Activated naive CD4-positive, alpha-beta T cell treated with anti-CD3 and anti-CD28 coated beads for 36 hours (primary cell): ENCODE measurements around the gene IRS2. TPM values are rescaled to one million over a fixed set of nuclear protein-coding genes. Genes with fewer than 3 reads are reported as not detected.
"Not testable (repeated sequence)": the region's sequence is repeated elsewhere in the genome, so short reads cannot be mapped to it uniquely, and the experiment has no call there.

ENCODE experiments used
- CTCF ChIA-PET: fragments of 350-600 bp; sonication (Branson Sonifier 250); formaldehyde crosslinking; loops from one replicate; lab custom pipeline; 2021; ENCODE audit warnings: antibody characterized with exemption; lab: Charles Lee
- DNase-seq: peaks from one replicate; pipeline ENCODE4 v3.0.0-alpha.2; 2020
- H3K27ac Mint-ChIP-seq: one replicate; pipeline ENCODE4 v1.8.0; 2021; ENCODE audit warnings: mild to moderate bottlenecking, mixed read lengths
- H3K27me3 Mint-ChIP-seq: one replicate; pipeline ENCODE4 v1.8.0; 2021; ENCODE audit warnings: low read depth, mixed read lengths
- H3K36me3 Mint-ChIP-seq: one replicate; pipeline ENCODE4 v1.8.0; 2021; ENCODE audit warnings: low read depth, mixed read lengths
- H3K4me1 Mint-ChIP-seq: one replicate; pipeline ENCODE4 v1.8.0; 2021; ENCODE audit warnings: low read depth, mixed read lengths
- H3K4me3 Mint-ChIP-seq: one replicate; pipeline ENCODE4 v1.8.0; 2021; ENCODE audit warnings: mild to moderate bottlenecking, moderate library complexity, mixed read lengths
- H3K9me3 Mint-ChIP-seq: one replicate; pipeline ENCODE4 v1.8.0; 2021; ENCODE audit warnings: mixed read lengths
- intact Hi-C: fragments of 100-400 bp; cut with micrococcal nuclease; formaldehyde crosslinking; loops from one replicate; pipeline ENCODE4 v1.15.1; 2023
- total RNA-seq, 2 experiments: library from RNA; stranded (reverse); gene quantifications; one replicate each; pipeline ENCODE4 v1.2.3, GENCODE V29; 2021

IRS2 gene, protein sequence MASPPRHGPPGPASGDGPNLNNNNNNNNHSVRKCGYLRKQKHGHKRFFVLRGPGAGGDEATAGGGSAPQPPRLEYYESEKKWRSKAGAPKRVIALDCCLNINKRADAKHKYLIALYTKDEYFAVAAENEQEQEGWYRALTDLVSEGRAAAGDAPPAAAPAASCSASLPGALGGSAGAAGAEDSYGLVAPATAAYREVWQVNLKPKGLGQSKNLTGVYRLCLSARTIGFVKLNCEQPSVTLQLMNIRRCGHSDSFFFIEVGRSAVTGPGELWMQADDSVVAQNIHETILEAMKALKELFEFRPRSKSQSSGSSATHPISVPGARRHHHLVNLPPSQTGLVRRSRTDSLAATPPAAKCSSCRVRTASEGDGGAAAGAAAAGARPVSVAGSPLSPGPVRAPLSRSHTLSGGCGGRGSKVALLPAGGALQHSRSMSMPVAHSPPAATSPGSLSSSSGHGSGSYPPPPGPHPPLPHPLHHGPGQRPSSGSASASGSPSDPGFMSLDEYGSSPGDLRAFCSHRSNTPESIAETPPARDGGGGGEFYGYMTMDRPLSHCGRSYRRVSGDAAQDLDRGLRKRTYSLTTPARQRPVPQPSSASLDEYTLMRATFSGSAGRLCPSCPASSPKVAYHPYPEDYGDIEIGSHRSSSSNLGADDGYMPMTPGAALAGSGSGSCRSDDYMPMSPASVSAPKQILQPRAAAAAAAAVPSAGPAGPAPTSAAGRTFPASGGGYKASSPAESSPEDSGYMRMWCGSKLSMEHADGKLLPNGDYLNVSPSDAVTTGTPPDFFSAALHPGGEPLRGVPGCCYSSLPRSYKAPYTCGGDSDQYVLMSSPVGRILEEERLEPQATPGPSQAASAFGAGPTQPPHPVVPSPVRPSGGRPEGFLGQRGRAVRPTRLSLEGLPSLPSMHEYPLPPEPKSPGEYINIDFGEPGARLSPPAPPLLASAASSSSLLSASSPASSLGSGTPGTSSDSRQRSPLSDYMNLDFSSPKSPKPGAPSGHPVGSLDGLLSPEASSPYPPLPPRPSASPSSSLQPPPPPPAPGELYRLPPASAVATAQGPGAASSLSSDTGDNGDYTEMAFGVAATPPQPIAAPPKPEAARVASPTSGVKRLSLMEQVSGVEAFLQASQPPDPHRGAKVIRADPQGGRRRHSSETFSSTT (N-terminal part only)
- 1 to 10 TPM; 3.0 to 3.3 TPM for total RNA-seq

- DNase-seq, result peak; percentile 94
- Mint-ChIP-seq H3K27ac (peak within 1 kb of the TSS; percentile 61), H3K9me3 (no peaks in the 10 kb centered on the region), H3K27me3 (peaks cover 5% of the 10 kb centered on the region), H3K4me1 (peaks cover 19% of the 10 kb centered on the region), H3K4me3 (peak within 1 kb of the TSS; percentile 77), H3K36me3 (peaks cover 3% of the 10 kb centered on the region)
- intact Hi-C loops, result loop anchor here (1.0 to 10.0 kb wide), 10 partner anchors 8 to 1568 kb away; partner anchors contain the start of gene ABHD13
- CTCF ChIA-PET, result no interaction called here
Measured at GRCh38 chr13:109786457-109787134, at the start of gene IRS2. TSS of gene IRS2 (minus strand) at chr13:109786583. CDS start at chr13:109786053, 530 bp downstream.

GRCh38 chr13:109834973-109835720 lies 48.8 kb upstream of the IRS2 start:
- CTCF ChIA-PET, result no interaction called here
- DNase-seq, result no peak
- Mint-ChIP-seq H3K9me3 (no peaks in the 10 kb centered on the region), H3K4me3 (no peak overlapping the region), H3K27ac (no peak overlapping the region), H3K36me3 (no peaks in the 10 kb centered on the region), H3K4me1 (peaks cover 3% of the 10 kb centered on the region), H3K27me3 (peaks cover 31% of the 10 kb centered on the region)
- intact Hi-C loops, result no loop called here

DNA sequence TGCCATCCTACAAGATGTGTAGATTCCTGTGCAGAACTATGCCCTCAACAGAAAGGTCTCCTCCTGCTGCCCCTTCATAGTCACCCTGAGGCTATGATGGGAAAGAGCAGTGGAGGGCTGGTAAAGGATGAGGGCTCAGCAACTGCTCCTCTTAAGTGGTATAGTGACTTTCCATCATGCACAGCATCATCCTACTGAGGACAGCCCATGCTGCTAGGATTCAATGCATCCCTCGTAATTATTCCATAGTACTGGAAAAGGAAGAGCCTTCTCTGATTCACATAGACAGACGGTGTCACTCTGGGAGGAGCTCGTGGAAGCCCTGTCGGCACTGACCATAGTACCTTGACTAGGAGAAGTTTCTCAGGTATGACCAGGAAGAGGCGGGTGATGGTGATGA lies 47.6 kb upstream of the IRS2 start:
- H3K27ac Mint-ChIP-seq, result no peak overlapping the region
- no peaks in the 10 kb centered on the region for H3K9me3 Mint-ChIP-seq
- intact Hi-C loops, result no loop called here
- no peak for DNase-seq
- H3K36me3 Mint-ChIP-seq, result no peaks in the 10 kb centered on the region
- peaks cover 29% of the 10 kb centered on the region for H3K27me3 Mint-ChIP-seq
- H3K4me3 Mint-ChIP-seq, result no peak overlapping the region
- CTCF ChIA-PET, result no interaction called here
- no peaks in the 10 kb centered on the region for H3K4me1 Mint-ChIP-seq

DNA sequence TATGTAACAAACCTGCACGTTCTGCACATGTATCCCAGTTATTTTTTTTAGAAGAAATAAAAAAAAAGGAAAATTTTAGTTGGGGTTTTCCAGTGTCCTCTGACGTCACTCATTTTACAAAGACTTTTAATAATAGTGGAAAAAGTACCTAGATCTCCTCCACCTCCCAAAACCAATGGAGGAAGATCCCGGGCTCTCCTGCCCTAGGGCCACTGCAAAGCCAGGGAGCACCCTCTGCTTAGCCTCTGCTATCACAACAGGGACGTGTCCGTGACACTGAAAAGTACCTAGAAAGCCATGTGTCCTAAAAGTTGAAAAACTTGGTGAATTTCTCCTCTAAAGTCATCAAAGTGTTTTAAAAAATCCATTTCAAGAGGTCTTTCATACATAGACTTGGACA lies 46.7 kb upstream of the IRS2 start:
- Mint-ChIP-seq H3K27me3 (peaks cover 27% of the 10 kb centered on the region), H3K27ac (no peak overlapping the region), H3K9me3 (no peaks in the 10 kb centered on the region), H3K4me1 (no peaks in the 10 kb centered on the region), H3K36me3 (no peaks in the 10 kb centered on the region), H3K4me3 (no peak overlapping the region)
- CTCF ChIA-PET, result no interaction called here
- DNase-seq, result no peak
- intact Hi-C loops, result no loop called here

GRCh38 chr13:109828591-109829316 lies 42.4 kb upstream of the IRS2 start:
- DNase-seq, H3K36me3 Mint-ChIP-seq, H3K27ac Mint-ChIP-seq, H3K4me3 Mint-ChIP-seq, H3K9me3 Mint-ChIP-seq, CTCF ChIA-PET, H3K4me1 Mint-ChIP-seq, intact Hi-C loops: not testable (repeated sequence)
- peaks cover 25% of the 10 kb centered on the region for H3K27me3 Mint-ChIP-seq

- DNase-seq, H3K4me1 Mint-ChIP-seq, CTCF ChIA-PET, H3K27ac Mint-ChIP-seq, H3K36me3 Mint-ChIP-seq, H3K4me3 Mint-ChIP-seq, intact Hi-C loops, H3K9me3 Mint-ChIP-seq: not testable (repeated sequence)
- peaks cover 39% of the 10 kb centered on the region for H3K27me3 Mint-ChIP-seq
Measured at GRCh38 chr13:109823201-109823600, 36.8 kb upstream of the IRS2 start.

- CTCF ChIA-PET, result no interaction called here
- no peaks in the 10 kb centered on the region for H3K36me3 Mint-ChIP-seq
- no peak overlapping the region for H3K4me3 Mint-ChIP-seq
- no peak for DNase-seq
- H3K27ac Mint-ChIP-seq, result no peak overlapping the region
- intact Hi-C loops, result no loop called here
- H3K27me3 Mint-ChIP-seq, result peaks cover 42% of the 10 kb centered on the region
- no peaks in the 10 kb centered on the region for H3K4me1 Mint-ChIP-seq
- H3K9me3 Mint-ChIP-seq, result peaks cover 5% of the 10 kb centered on the region
Measured at GRCh38 chr13:109821103-109821502, 34.7 kb upstream of the IRS2 start.

- H3K9me3 Mint-ChIP-seq, result peaks cover 4% of the 10 kb centered on the region
- no peak overlapping the region for H3K4me3 Mint-ChIP-seq
- CTCF ChIA-PET, result no interaction called here
- no peak for DNase-seq
- intact Hi-C loops, result no loop called here
- H3K27ac Mint-ChIP-seq, result no peak overlapping the region
- H3K4me1 Mint-ChIP-seq, result no peaks in the 10 kb centered on the region
- no peaks in the 10 kb centered on the region for H3K36me3 Mint-ChIP-seq
- peaks cover 37% of the 10 kb centered on the region for H3K27me3 Mint-ChIP-seq
Measured at GRCh38 chr13:109819874-109820273, 33.5 kb upstream of the IRS2 start.

DNA sequence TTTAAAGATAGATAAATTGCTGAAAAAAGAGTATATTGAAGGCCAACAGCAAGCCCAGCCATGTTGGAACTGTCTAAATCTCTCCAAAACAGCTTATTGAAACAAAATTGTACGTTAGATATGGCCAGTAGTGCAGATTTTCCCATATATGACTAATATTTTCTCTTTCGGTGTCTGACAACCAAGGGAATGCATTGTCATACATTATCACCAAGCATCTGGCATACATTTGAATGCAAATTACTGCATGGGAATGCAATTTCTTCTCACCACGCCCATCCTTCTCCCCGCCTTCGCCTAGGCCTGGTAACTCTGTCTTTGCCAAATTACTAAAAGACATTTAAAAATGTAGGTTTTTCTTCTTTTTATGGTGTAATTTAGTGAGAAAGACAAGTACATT lies 32.5 kb upstream of the IRS2 start:
- peaks cover 37% of the 10 kb centered on the region for H3K27me3 Mint-ChIP-seq
- DNase-seq, result no peak
- no peak overlapping the region for H3K4me3 Mint-ChIP-seq
- CTCF ChIA-PET, result no interaction called here
- no peaks in the 10 kb centered on the region for H3K4me1 Mint-ChIP-seq
- intact Hi-C loops, result no loop called here
- no peak overlapping the region for H3K27ac Mint-ChIP-seq
- no peaks in the 10 kb centered on the region for H3K36me3 Mint-ChIP-seq
- no peaks in the 10 kb centered on the region for H3K9me3 Mint-ChIP-seq

GRCh38 chr13:109817591-109818535 lies 31.5 kb upstream of the IRS2 start:
- DNase-seq, result no peak

More at GRCh38 chr13:109817591-109818535, 31.5 kb upstream of the IRS2 start:
- Mint-ChIP-seq H3K36me3 (no peaks in the 10 kb centered on the region), H3K4me3 (no peak overlapping the region), H3K27me3 (peaks cover 40% of the 10 kb centered on the region), H3K27ac (no peak overlapping the region), H3K4me1 (no peaks in the 10 kb centered on the region), H3K9me3 (no peaks in the 10 kb centered on the region)
- intact Hi-C loops, result no loop called here
- CTCF ChIA-PET, result no interaction called here
